Measurements from ENCODE around the gene ASPG. TPM values are rescaled to one million over a fixed set of nuclear protein-coding genes. Genes with fewer than 3 reads are reported as not detected.

The ASPG gene
- total RNA-seq, 1 donor from 2014 or later, result 1.2 TPM

DNA sequence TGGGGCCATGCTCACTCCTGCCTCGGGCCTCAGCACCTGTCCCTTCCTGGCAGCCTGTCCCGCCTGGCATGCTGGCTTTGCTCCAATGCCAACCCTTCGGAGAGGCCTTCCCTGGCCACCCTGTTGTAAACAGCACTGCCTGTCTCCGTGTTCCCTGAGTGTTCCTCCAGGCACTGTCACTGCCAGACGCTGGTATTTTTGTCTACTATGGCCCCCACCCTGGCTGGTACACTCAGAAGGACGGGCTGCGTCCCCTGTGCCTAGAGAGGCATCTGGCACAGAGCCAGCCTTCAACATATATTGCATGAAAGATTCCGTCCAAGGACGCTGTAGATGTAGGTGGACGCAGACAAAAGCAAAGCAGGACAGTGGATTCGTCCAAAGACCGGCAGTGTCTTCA lies 2.7 kb upstream of the ASPG start:
- H3K4me1 ChIP-seq, result no peaks in the 10 kb centered on the region
- H2AFZ ChIP-seq (replicated peaks), result no peak overlapping the region
- no peaks in the 10 kb centered on the region for H3K9me3 Mint-ChIP-seq
- H3K79me2 ChIP-seq (ENCODE audit: low read depth), result no peaks in the 10 kb centered on the region
- H3K9me3 ChIP-seq (ENCODE audit: low read depth), result no peaks in the 10 kb centered on the region
- TF ChIP-seq, protein P1, sequence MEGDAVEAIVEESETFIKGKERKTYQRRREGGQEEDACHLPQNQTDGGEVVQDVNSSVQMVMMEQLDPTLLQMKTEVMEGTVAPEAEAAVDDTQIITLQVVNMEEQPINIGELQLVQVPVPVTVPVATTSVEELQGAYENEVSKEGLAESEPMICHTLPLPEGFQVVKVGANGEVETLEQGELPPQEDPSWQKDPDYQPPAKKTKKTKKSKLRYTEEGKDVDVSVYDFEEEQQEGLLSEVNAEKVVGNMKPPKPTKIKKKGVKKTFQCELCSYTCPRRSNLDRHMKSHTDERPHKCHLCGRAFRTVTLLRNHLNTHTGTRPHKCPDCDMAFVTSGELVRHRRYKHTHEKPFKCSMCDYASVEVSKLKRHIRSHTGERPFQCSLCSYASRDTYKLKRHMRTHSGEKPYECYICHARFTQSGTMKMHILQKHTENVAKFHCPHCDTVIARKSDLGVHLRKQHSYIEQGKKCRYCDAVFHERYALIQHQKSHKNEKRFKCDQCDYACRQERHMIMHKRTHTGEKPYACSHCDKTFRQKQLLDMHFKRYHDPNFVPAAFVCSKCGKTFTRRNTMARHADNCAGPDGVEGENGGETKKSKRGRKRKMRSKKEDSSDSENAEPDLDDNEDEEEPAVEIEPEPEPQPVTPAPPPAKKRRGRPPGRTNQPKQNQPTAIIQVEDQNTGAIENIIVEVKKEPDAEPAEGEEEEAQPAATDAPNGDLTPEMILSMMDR (IDR thresholded peaks at IDR 0.05), result no peak
- TF ChIP-seq EZH2phosphoT487 (IDR thresholded peaks at IDR 0.05) (no peak), EZH2 (IDR thresholded peaks at IDR 0.05) (no peak)
- no peaks in the 10 kb centered on the region for H4K20me1 ChIP-seq (ENCODE audit: low read depth)
- no peaks in the 10 kb centered on the region for H3K36me3 ChIP-seq
- H3K36me3 Mint-ChIP-seq, result no peaks in the 10 kb centered on the region
- H3K27me3 Mint-ChIP-seq (ENCODE audit: insufficient read depth, low read depth), result peaks cover 7% of the 10 kb centered on the region
- no peak for DNase-seq (ENCODE audit: low spot score)
- peaks cover 2% of the 10 kb centered on the region for H3K4me1 Mint-ChIP-seq
- H3K9ac ChIP-seq, result no peak overlapping the region
- H3K4me3 Mint-ChIP-seq, result no peak overlapping the region
- no peak overlapping the region for H3K27ac Mint-ChIP-seq
- no peak overlapping the region for H3K4me2 ChIP-seq
- H3K4me3 ChIP-seq, result no peak overlapping the region
- peaks cover 20% of the 10 kb centered on the region for H3K27me3 ChIP-seq
- H3K27ac ChIP-seq, result no peak overlapping the region
- H3F3A ChIP-seq (ENCODE audit: low read depth), result no peaks in the 10 kb centered on the region

DNA sequence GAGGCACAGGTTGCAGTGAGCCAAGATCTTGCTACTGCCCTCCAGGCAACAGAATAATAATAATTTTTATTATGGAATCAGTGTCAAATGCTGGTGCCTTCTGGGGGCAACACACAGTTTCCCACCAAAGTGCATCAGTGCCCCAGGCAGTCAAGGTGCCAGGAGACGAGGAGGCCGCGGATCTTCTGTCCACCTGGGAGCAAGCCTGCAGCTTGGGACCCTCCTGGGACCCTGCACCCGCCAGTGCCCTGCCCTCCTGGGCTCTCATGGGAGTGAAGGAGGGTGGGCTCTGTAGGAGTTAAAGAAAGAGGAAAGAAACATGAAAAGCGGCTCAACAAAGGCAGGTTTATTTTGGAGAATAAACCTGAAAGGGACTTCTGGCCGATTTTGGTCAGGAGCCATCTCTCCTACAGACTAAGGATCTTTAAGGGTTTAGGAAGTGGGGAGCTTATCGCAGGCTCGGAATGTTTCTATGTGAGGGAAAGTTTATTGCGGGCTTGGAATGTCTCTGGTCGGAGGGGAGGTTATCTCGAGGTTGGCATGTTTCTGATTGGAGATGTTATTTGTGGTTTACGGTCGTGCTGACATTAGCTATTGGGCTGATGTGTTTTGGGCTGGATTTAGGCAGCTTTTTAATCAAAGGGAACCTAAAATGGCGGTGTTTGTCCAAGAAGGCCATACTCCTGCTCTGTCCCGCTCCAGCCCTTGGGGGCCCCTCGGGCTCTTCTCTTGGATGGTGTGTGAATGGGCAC lies 1.1 kb upstream of the ASPG start:
- no peaks in the 10 kb centered on the region for H3K36me3 Mint-ChIP-seq
- peaks cover 5% of the 10 kb centered on the region for H3K27me3 Mint-ChIP-seq (ENCODE audit: insufficient read depth, low read depth)
- Histone ChIP-seq H2AFZ (replicated peaks) (peak overlapping the region; percentile 63), H4K20me1 (ENCODE audit: low read depth) (no peaks in the 10 kb centered on the region), H3K4me2 (no peak overlapping the region), H3K4me1 (no peaks in the 10 kb centered on the region), H3K9me3 (ENCODE audit: low read depth) (no peaks in the 10 kb centered on the region), H3K27me3 (peaks cover 20% of the 10 kb centered on the region), H3K9ac (no peak overlapping the region), H3K36me3 (no peaks in the 10 kb centered on the region), H3K27ac (no peak overlapping the region), H3F3A (ENCODE audit: low read depth) (no peaks in the 10 kb centered on the region), H3K4me3 (no peak overlapping the region), H3K79me2 (ENCODE audit: low read depth) (no peaks in the 10 kb centered on the region)
- H3K4me1 Mint-ChIP-seq, result no peaks in the 10 kb centered on the region
- peak overlapping the region; percentile 9 for H3K27ac Mint-ChIP-seq
- DNase-seq (ENCODE audit: low spot score), result no peak
- H3K4me3 Mint-ChIP-seq, result no peak overlapping the region
- no peaks in the 10 kb centered on the region for H3K9me3 Mint-ChIP-seq
- TF ChIP-seq, protein P1 (IDR thresholded peaks at IDR 0.05), result no peak
- TF ChIP-seq EZH2 (IDR thresholded peaks at IDR 0.05) (no peak), EZH2phosphoT487 (IDR thresholded peaks at IDR 0.05) (no peak)

DNA sequence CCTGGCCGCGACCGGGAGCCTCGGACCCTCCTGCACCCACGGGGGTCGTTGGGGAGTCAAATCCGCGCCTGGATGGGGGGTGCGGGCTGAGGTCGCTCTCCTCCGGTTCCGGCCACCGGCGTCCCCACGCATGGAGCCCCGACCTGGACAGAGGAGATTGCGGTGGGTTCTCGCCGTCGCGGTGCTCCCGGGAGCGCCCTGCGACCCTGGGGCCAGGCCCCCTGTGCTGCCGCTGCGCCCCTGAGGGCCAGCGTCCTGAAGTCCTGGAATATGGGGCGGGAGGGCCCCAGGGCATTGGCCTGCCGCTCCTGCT lies 345 bp downstream of the ASPG start:
- Histone ChIP-seq H3K9me3 (ENCODE audit: low read depth) (no peaks in the 10 kb centered on the region), H3K9ac (no peak overlapping the region), H3F3A (ENCODE audit: low read depth) (no peaks in the 10 kb centered on the region), H3K4me1 (no peaks in the 10 kb centered on the region), H3K27me3 (peaks cover 20% of the 10 kb centered on the region), H4K20me1 (ENCODE audit: low read depth) (no peaks in the 10 kb centered on the region), H3K36me3 (no peaks in the 10 kb centered on the region), H3K4me3 (peak overlapping the region; percentile 49), H3K79me2 (ENCODE audit: low read depth) (no peaks in the 10 kb centered on the region), H3K27ac (no peak overlapping the region), H2AFZ (replicated peaks) (peak overlapping the region; percentile 79), H3K4me2 (peak overlapping the region; percentile 76)
- peaks cover 5% of the 10 kb centered on the region for H3K27me3 Mint-ChIP-seq (ENCODE audit: insufficient read depth, low read depth)
- no peaks in the 10 kb centered on the region for H3K4me1 Mint-ChIP-seq
- no peak overlapping the region for H3K4me3 Mint-ChIP-seq
- TF ChIP-seq, protein P1 (IDR thresholded peaks at IDR 0.05), result no peak
- TF ChIP-seq EZH2phosphoT487 (IDR thresholded peaks at IDR 0.05), result no peak
- TF ChIP-seq EZH2 (IDR thresholded peaks at IDR 0.05), result no peak
- H3K27ac Mint-ChIP-seq, result no peak overlapping the region
- no peaks in the 10 kb centered on the region for H3K9me3 Mint-ChIP-seq
- no peak for DNase-seq (ENCODE audit: low spot score)
- no peaks in the 10 kb centered on the region for H3K36me3 Mint-ChIP-seq

Measured in neural progenitor cell (in vitro differentiated cells).